HEK293 (cell line): ENCODE data around the gene BLM.

ENCODE experiments used
- CTCF ChIA-PET: fragments of 350-600 bp; formaldehyde crosslinking; extraction: SDS; loops from one replicate; lab custom pipeline; 2021; ENCODE audit warnings: antibody characterized with exemption; lab: Yijun Ruan, JAX
- POLR2A ChIA-PET: fragments of 300-600 bp; formaldehyde crosslinking; extraction: SDS; loops from one replicate; lab custom pipeline; 2020; ENCODE audit warnings: antibody characterized with exemption, inconsistent platforms; lab: Yijun Ruan, JAX
- H3K27ac ChIP-seq: fragments of 200-500 bp; sonication (Bioruptor generic); 2 replicates; pipeline ENCODE4 v1.5.1; 2014; ENCODE audit warnings: low read depth, low read length, control low read depth, inconsistent platforms; ENCODE audit errors: extremely low read depth
- H3K36me3 ChIP-seq, 2 experiments: fragments of 200-500 bp in 1 of 2; sonication (Bioruptor generic) in 1 of 2; 1 replicate in 1 of 2; 2 replicates in 1 of 2; pipeline ENCODE4 v1.5.1; 2014 to 2017; ENCODE audit warnings: inconsistent platforms in 2 of 2, low read length in 2 of 2; ENCODE audit not compliant: control insufficient read depth in 2 of 2, insufficient read depth in 1 of 2
- H3K4me1 ChIP-seq: fragments of 200-500 bp; sonication (Bioruptor generic); 2 replicates; pipeline ENCODE4 v1.5.1; 2014; ENCODE audit warnings: mild to moderate bottlenecking, low read length, inconsistent platforms; ENCODE audit not compliant: control insufficient read depth, insufficient read depth
- H3K4me3 ChIP-seq: 2 replicates; pipeline ENCODE4 v1.5.1; 2011; ENCODE audit warnings: low read depth, mild to moderate bottlenecking, control low read depth, low read length, moderate library complexity
- H3K9me3 ChIP-seq: fragments of 200-500 bp; sonication (Bioruptor generic); 2 replicates; pipeline ENCODE4 v1.5.1; 2014; ENCODE audit warnings: low read depth, low read length, inconsistent platforms; ENCODE audit not compliant: control insufficient read depth, insufficient read depth
- ATF2 ChIP-seq: fragments of 450-650 bp; formaldehyde crosslinking; IDR thresholded peaks from 2 replicates; pipeline ENCODE4 v1.5.1; 2016; ENCODE audit warnings: missing biosample characterization, missing genetic modification characterization, low read depth
- EGR2 ChIP-seq: fragments of 450-650 bp; formaldehyde crosslinking; IDR thresholded peaks from 2 replicates; pipeline ENCODE4 v1.5.1; 2016; ENCODE audit warnings: low read depth, missing biosample characterization, missing genetic modification characterization
- GLI2 ChIP-seq: fragments of 450-650 bp; formaldehyde crosslinking; IDR thresholded peaks from 2 replicates; pipeline ENCODE4; 2017; ENCODE audit warnings: missing biosample characterization, missing genetic modification characterization, low read depth, borderline replicate concordance
- KLF1 ChIP-seq: fragments of 450-650 bp; formaldehyde crosslinking; IDR thresholded peaks from 2 replicates; pipeline ENCODE4 v1.5.1; 2016; ENCODE audit warnings: missing biosample characterization, missing genetic modification characterization
- KLF17 ChIP-seq: fragments of 450-650 bp; formaldehyde crosslinking; IDR thresholded peaks from 2 replicates; pipeline ENCODE4 v1.5.1; 2016; ENCODE audit warnings: missing biosample characterization, missing genetic modification characterization
- PRDM2 ChIP-seq: fragments of 450-650 bp; formaldehyde crosslinking; IDR thresholded peaks from 2 replicates; pipeline ENCODE4 v1.5.1; 2016; ENCODE audit warnings: missing biosample characterization, missing genetic modification characterization, borderline replicate concordance
- SP7 ChIP-seq: fragments of 450-650 bp; formaldehyde crosslinking; IDR thresholded peaks from 2 replicates; pipeline ENCODE4 v1.5.1; 2016; ENCODE audit warnings: missing biosample characterization, missing genetic modification characterization
- ZBTB20 ChIP-seq: fragments of 450-650 bp; formaldehyde crosslinking; IDR thresholded peaks from 2 replicates; pipeline ENCODE4 v1.5.1; 2016; ENCODE audit warnings: missing biosample characterization, missing genetic modification characterization
- ZFHX2 ChIP-seq: fragments of 450-650 bp; formaldehyde crosslinking; conservative IDR thresholded peaks from 2 replicates; pipeline ENCODE4 v1.5.1; 2016; ENCODE audit warnings: missing biosample characterization, missing genetic modification characterization
- ZNF174 ChIP-seq: fragments of 450-650 bp; formaldehyde crosslinking; IDR thresholded peaks from 2 replicates; pipeline ENCODE4 v1.5.0; 2017; ENCODE audit warnings: missing biosample characterization, mild to moderate bottlenecking, missing genetic modification characterization
- ZNF23 ChIP-seq: fragments of 450-650 bp; formaldehyde crosslinking; IDR thresholded peaks from 2 replicates; pipeline ENCODE4 v1.5.1; 2016; ENCODE audit warnings: missing biosample characterization, missing genetic modification characterization, borderline replicate concordance
- ZNF239 ChIP-seq: fragments of 450-650 bp; formaldehyde crosslinking; IDR thresholded peaks from 2 replicates; pipeline ENCODE4 v1.5.1; 2016; ENCODE audit warnings: missing biosample characterization, missing genetic modification characterization
- ZNF37A ChIP-seq: fragments of 450-650 bp; IDR thresholded peaks from 2 replicates; pipeline ENCODE4 v1.5.1; 2018; ENCODE audit warnings: missing biosample characterization, missing genetic modification characterization
- ZNF391 ChIP-seq: fragments of 450-650 bp; formaldehyde crosslinking; IDR thresholded peaks from 2 replicates; pipeline ENCODE4 v1.5.1; 2016; ENCODE audit warnings: low read depth, missing biosample characterization, missing genetic modification characterization, borderline replicate concordance
- ZNF394 ChIP-seq: fragments of 450-650 bp; formaldehyde crosslinking; IDR thresholded peaks from 2 replicates; pipeline ENCODE4 v1.5.1; 2016; ENCODE audit warnings: missing biosample characterization, missing genetic modification characterization, mild to moderate bottlenecking, moderate library complexity, borderline replicate concordance
- ZNF423 ChIP-seq: fragments of 450-650 bp; formaldehyde crosslinking; IDR thresholded peaks from 2 replicates; pipeline ENCODE4 v1.5.1; 2016; ENCODE audit warnings: missing biosample characterization, missing genetic modification characterization
- ZNF488 ChIP-seq: fragments of 450-650 bp; formaldehyde crosslinking; IDR thresholded peaks from 2 replicates; pipeline ENCODE4 v1.5.1; 2016; ENCODE audit warnings: missing biosample characterization, missing genetic modification characterization
- ZNF621 ChIP-seq: fragments of 450-650 bp; formaldehyde crosslinking; IDR thresholded peaks from 2 replicates; pipeline ENCODE4 v1.5.1; 2017; ENCODE audit warnings: missing biosample characterization, missing genetic modification characterization
- ZNF639 ChIP-seq: fragments of 450-650 bp; formaldehyde crosslinking; IDR thresholded peaks from 2 replicates; pipeline ENCODE4 v1.5.1; 2016; ENCODE audit warnings: missing biosample characterization, missing genetic modification characterization
- ZNF792 ChIP-seq: fragments of 450-650 bp; formaldehyde crosslinking; IDR thresholded peaks from 2 replicates; pipeline ENCODE4 v1.5.1; 2016; ENCODE audit warnings: missing biosample characterization, missing genetic modification characterization
- ZNF843 ChIP-seq: fragments of 450-650 bp; formaldehyde crosslinking; IDR thresholded peaks from 2 replicates; pipeline ENCODE4 v1.5.1; 2016; ENCODE audit warnings: missing biosample characterization, missing genetic modification characterization
- ZSCAN23 ChIP-seq: fragments of 450-650 bp; formaldehyde crosslinking; IDR thresholded peaks from 2 replicates; pipeline ENCODE4 v1.5.1; 2016; ENCODE audit warnings: missing biosample characterization, missing genetic modification characterization
- ZSCAN4 ChIP-seq: fragments of 450-650 bp; formaldehyde crosslinking; IDR thresholded peaks from 2 replicates; pipeline ENCODE4 v1.5.1; 2017; ENCODE audit warnings: missing biosample characterization, missing genetic modification characterization

The BLM gene

GRCh38 chr15:90838139-90838538 is 121.0 kb downstream of the BLM start:
- Histone ChIP-seq H3K36me3 (no peaks in the 10 kb centered on the region), H3K9me3 (no peaks in the 10 kb centered on the region), H3K27ac (no peak overlapping the region), H3K4me1 (peaks cover 5% of the 10 kb centered on the region), H3K4me3 (no peak overlapping the region)
- TF ChIP-seq ZNF423, result no peak
- TF ChIP-seq ATF2, result no peak
- no peak for TF ChIP-seq ZNF391
- TF ChIP-seq ZNF843 (tag by site-specific recombination), result no peak
- no peak for TF ChIP-seq ZSCAN4 (tag by site-specific recombination)
- TF ChIP-seq ZNF792, result no peak
- no peak for TF ChIP-seq ZNF239
- no peak for TF ChIP-seq ZNF37A (tag by site-specific recombination)
- TF ChIP-seq ZFHX2 (tag by site-specific recombination), result peak; percentile 64
- TF ChIP-seq ZNF639, result no peak
- TF ChIP-seq ZNF621 (tag by site-specific recombination), result no peak
- TF ChIP-seq KLF17 (tag by site-specific recombination), result peak; percentile 61; the same call in 1 of the 2 replicates
- no peak for TF ChIP-seq ZSCAN23 (tag by site-specific recombination)
- TF ChIP-seq KLF1 (tag by site-specific recombination), result peak; percentile 82
- TF ChIP-seq ZNF394 (tag by site-specific recombination), result no peak
- TF ChIP-seq GLI2 (tag by site-specific recombination), result no peak
- no peak for TF ChIP-seq ZBTB20 (tag by site-specific recombination)
- no peak for TF ChIP-seq ZNF488
- no peak for TF ChIP-seq ZNF174 (tag by site-specific recombination)
- no peak for TF ChIP-seq PRDM2 (tag by site-specific recombination)
- no peak for TF ChIP-seq ZNF23 (tag by site-specific recombination)
- TF ChIP-seq EGR2 (tag by site-specific recombination), result peak; percentile 75
- TF ChIP-seq SP7 (tag by site-specific recombination), result no peak
- ChIA-PET POLR2A (interaction anchor here (1.2 kb wide), 1 partner anchor 121 kb away, joined by 5 read pairs; the partner anchor contains the start of gene BLM), CTCF (no interaction called here)
